Panc1 (cell line): ENCODE data around the gene GFPT1.

ENCODE experiments used
- POLR2AphosphoS5 ChIP-seq: IDR thresholded peaks from 2 replicates; pipeline ENCODE4 v1.6.1; 2012; ENCODE audit warnings: mild to moderate bottlenecking, low read depth, low read length, moderate library complexity
- SIN3A ChIP-seq: IDR thresholded peaks from 2 replicates; pipeline ENCODE4 v1.6.1; 2012; ENCODE audit warnings: low read depth, mild to moderate bottlenecking, low read length, moderate library complexity, borderline replicate concordance; ENCODE audit not compliant: insufficient read depth
- TF ChIP-seq, protein P1 (sequence below): fragments of 450-650 bp; IDR thresholded peaks from 2 replicates; pipeline ENCODE4 v1.5.1; 2017; ENCODE audit warnings: mild to moderate bottlenecking

DNA sequence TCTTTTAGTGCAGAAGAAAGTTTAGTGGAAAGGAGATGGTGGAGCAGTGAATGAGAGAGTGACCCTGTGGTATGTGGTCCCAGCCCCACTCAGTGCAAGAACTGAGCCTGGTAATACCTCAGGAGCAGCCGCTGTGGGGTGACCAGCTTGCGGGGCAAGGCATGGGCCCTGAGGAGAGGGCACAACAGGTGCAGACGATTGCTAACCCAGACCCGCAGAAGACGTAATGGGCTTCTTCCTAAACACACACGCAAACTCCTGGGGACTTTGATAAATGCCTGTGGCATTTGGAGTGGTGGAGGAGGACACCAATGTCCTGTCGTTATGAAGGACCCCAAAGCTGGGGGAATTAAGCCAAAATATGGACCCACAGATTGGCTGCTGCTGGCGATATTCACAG lies 78.7 kb downstream of the GFPT1 start:
- TF ChIP-seq POLR2AphosphoS5, result no peak
- TF ChIP-seq, protein P1, sequence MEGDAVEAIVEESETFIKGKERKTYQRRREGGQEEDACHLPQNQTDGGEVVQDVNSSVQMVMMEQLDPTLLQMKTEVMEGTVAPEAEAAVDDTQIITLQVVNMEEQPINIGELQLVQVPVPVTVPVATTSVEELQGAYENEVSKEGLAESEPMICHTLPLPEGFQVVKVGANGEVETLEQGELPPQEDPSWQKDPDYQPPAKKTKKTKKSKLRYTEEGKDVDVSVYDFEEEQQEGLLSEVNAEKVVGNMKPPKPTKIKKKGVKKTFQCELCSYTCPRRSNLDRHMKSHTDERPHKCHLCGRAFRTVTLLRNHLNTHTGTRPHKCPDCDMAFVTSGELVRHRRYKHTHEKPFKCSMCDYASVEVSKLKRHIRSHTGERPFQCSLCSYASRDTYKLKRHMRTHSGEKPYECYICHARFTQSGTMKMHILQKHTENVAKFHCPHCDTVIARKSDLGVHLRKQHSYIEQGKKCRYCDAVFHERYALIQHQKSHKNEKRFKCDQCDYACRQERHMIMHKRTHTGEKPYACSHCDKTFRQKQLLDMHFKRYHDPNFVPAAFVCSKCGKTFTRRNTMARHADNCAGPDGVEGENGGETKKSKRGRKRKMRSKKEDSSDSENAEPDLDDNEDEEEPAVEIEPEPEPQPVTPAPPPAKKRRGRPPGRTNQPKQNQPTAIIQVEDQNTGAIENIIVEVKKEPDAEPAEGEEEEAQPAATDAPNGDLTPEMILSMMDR, result no peak
- no peak for TF ChIP-seq SIN3A
